Vagina (tissue), 2 donors: ENCODE data around the gene LIAS.

Experiments used
- POLR2A ChIP-seq, 2 donors: fragments of 450-650 bp; IDR thresholded peaks; one replicate each; pipeline ENCODE4 v1.6.1; 2017; ENCODE audit warnings: antibody characterized with exemption in 2 of 2, mild to moderate bottlenecking in 2 of 2, moderate library complexity in 2 of 2
- TF ChIP-seq, protein P1 (sequence below), 3 experiments: fragments of 450-650 bp in 2 of 3; fragments of 200-600 bp in 1 of 3; sonication (generic) in 1 of 3; IDR thresholded peaks; one replicate each; pipeline ENCODE4 v1.5.1; 2017 to 2019; ENCODE audit warnings: antibody characterized with exemption in 3 of 3, mild to moderate bottlenecking in 2 of 3, moderate library complexity in 2 of 3

DNA sequence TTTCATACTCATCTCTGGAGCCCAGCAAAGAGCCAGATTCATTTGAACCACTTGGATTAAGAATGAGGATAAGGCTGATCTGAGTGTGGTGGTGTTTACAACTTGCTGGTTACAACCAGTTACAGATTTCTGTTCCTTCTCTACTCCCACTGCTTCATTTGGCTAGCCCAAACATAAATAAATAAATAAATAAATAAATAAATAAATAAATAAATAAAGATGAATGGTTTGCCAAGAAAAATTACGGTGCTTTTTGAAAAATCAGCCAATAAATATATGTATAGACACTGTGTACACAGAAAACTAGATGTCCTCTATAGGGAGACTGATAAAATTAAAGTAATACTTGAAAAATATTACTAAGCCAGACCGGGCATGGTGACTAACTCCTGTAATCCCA lies 17.3 kb upstream of the LIAS start:
- TF ChIP-seq, protein P1, sequence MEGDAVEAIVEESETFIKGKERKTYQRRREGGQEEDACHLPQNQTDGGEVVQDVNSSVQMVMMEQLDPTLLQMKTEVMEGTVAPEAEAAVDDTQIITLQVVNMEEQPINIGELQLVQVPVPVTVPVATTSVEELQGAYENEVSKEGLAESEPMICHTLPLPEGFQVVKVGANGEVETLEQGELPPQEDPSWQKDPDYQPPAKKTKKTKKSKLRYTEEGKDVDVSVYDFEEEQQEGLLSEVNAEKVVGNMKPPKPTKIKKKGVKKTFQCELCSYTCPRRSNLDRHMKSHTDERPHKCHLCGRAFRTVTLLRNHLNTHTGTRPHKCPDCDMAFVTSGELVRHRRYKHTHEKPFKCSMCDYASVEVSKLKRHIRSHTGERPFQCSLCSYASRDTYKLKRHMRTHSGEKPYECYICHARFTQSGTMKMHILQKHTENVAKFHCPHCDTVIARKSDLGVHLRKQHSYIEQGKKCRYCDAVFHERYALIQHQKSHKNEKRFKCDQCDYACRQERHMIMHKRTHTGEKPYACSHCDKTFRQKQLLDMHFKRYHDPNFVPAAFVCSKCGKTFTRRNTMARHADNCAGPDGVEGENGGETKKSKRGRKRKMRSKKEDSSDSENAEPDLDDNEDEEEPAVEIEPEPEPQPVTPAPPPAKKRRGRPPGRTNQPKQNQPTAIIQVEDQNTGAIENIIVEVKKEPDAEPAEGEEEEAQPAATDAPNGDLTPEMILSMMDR (IDR thresholded peaks at IDR 0.05), result no peak
- no peak for TF ChIP-seq POLR2A (IDR thresholded peaks at IDR 0.05)
